ENCODE results near the gene LAGE3. TPM values are rescaled to one million over a fixed set of nuclear protein-coding genes. Genes with fewer than 3 reads are reported as not detected.

The LAGE3 gene
- total and polyA plus RNA-seq, 2 donors (not counting 3 experiments of a cell fraction or from before 2014, with no cell fraction given): 14.3 to 31.9 TPM

DNA sequence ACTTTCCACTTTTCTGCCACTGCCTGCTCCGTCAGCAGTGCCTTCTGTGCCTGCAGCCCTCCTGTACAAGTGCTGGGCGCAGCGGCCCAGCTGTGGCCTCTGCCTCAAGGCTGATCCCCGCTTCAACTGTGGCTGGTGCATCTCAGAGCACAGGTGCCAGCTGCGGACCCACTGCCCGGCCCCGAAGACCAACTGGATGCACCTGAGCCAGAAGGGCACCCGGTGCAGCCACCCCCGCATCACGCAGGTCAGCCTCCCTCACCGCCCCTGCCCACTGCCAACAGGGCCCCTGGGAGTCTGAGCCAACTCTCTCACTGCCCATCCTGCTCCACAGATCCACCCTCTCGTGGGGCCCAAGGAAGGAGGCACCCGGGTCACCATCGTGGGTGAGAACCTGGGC lies 13.5 kb downstream of the LAGE3 start:
- no peak overlapping the region for H3K4me3 ChIP-seq (replicated peaks in 1 of 3; ENCODE audit: insufficient read depth in 1 of 3, low read depth in 1 of 3, low read length in 3 of 3)
- FAIRE-seq: no peak
- H3K27ac ChIP-seq (ENCODE audit: insufficient read depth, low read depth, low read length): no peak overlapping the region
- peaks cover 5% of the 10 kb centered on the region for H3K79me2 ChIP-seq (ENCODE audit: control insufficient read depth, insufficient read depth, low read length)
- H3K4me1 ChIP-seq (ENCODE audit: control insufficient read depth, extremely low read depth, insufficient read depth, low read length): no peaks in the 10 kb centered on the region
- H3K9ac ChIP-seq (replicated peaks; ENCODE audit: extremely low read depth, insufficient read depth, low read length): no peak overlapping the region
- H3K9me1 ChIP-seq (replicated peaks; ENCODE audit: control insufficient read depth, extremely low read depth, insufficient read depth, low read length): no peaks in the 10 kb centered on the region
- intact Hi-C loops (cut with micrococcal nuclease): no loop called here
- H3K9me3 ChIP-seq (replicated peaks; ENCODE audit: control insufficient read depth, insufficient read depth, low read length): no peaks in the 10 kb centered on the region
- no peaks in the 10 kb centered on the region for H3K27me3 ChIP-seq (ENCODE audit: control insufficient read depth in 2 of 2, insufficient read depth in 2 of 2, low read length in 2 of 2)
- H2AFZ ChIP-seq (ENCODE audit: low read depth, low read length): no peak overlapping the region
- TF ChIP-seq JUN (IDR thresholded peaks at IDR 0.05; ENCODE audit: borderline replicate concordance, insufficient read depth, insufficient read length, low read depth) (no peak), POLR2A (IDR thresholded peaks at IDR 0.05; ENCODE audit: low read depth, low read length) (no peak), FOS (IDR thresholded peaks at IDR 0.05; ENCODE audit: borderline replicate concordance, insufficient read depth, low read length) (no peak), POLR2AphosphoS5 (IDR thresholded peaks at IDR 0.05; ENCODE audit: insufficient read depth, low read depth, low read length) (no peak), MYC (IDR thresholded peaks at IDR 0.05; ENCODE audit: low read depth, low read length) (no peak), GATA2 (IDR thresholded peaks at IDR 0.05; ENCODE audit: insufficient read depth, insufficient read length, low read depth, low read length) (no peak), EZH2 (IDR thresholded peaks at IDR 0.05; ENCODE audit: borderline replicate concordance, low read depth, low read length, severe bottlenecking) (no peak)
- TF ChIP-seq, protein P1, sequence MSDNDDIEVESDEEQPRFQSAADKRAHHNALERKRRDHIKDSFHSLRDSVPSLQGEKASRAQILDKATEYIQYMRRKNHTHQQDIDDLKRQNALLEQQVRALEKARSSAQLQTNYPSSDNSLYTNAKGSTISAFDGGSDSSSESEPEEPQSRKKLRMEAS (IDR thresholded peaks at IDR 0.05; ENCODE audit: insufficient read depth, insufficient read length): no peak
- TF ChIP-seq, protein P2, sequence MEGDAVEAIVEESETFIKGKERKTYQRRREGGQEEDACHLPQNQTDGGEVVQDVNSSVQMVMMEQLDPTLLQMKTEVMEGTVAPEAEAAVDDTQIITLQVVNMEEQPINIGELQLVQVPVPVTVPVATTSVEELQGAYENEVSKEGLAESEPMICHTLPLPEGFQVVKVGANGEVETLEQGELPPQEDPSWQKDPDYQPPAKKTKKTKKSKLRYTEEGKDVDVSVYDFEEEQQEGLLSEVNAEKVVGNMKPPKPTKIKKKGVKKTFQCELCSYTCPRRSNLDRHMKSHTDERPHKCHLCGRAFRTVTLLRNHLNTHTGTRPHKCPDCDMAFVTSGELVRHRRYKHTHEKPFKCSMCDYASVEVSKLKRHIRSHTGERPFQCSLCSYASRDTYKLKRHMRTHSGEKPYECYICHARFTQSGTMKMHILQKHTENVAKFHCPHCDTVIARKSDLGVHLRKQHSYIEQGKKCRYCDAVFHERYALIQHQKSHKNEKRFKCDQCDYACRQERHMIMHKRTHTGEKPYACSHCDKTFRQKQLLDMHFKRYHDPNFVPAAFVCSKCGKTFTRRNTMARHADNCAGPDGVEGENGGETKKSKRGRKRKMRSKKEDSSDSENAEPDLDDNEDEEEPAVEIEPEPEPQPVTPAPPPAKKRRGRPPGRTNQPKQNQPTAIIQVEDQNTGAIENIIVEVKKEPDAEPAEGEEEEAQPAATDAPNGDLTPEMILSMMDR (IDR thresholded peaks at IDR 0.05; ENCODE audit: extremely low read depth in 1 of 2, insufficient read depth in 1 of 2, low read depth in 1 of 2, low read length in 2 of 2): no peak
- dilution Hi-C loops (cut with MboI; ENCODE audit: extremely low pct_ligation_motif_present, low sequenced_read_pairs): no loop called here
- peaks cover 0 to 46% of the 10 kb centered on the region in 2 experiments for H3K36me3 ChIP-seq (ENCODE audit: control insufficient read depth in 2 of 2, extremely low read depth in 1 of 2, insufficient read depth in 2 of 2, low read length in 2 of 2)
- H4K20me1 ChIP-seq (replicated peaks; ENCODE audit: control insufficient read depth, extremely low read depth, insufficient read depth, low read length): no peaks in the 10 kb centered on the region
- POLR2A ChIA-PET: no interaction called here
- BruUV-seq (replicated peaks): no TSS peak
- DNase-seq (ENCODE audit: low read depth, low spot score): no peak
- CTCF ChIA-PET: interaction anchor here (1.2 kb wide), 1 partner anchor 11 kb away, joined by 3 read pairs; no protein-coding TSS in a partner anchor
- no peak overlapping the region for H3K4me2 ChIP-seq (ENCODE audit: insufficient read depth, low read length)

Measured in endothelial cell of umbilical vein (primary cell).